ENCODE measurements around the gene LRMDA. TPM values are rescaled to one million over a fixed set of nuclear protein-coding genes. Genes with fewer than 3 reads are reported as not detected.

The LRMDA gene
- total RNA-seq, 1 donor from 2014 or later: 29.9 TPM

- DNase-seq (no peak), ATAC-seq (no peak)
- no peak overlapping the region for H3K4me3 ChIP-seq
Observed at GRCh38 chr10:75967491-75967890, 536.1 kb downstream of the LRMDA start.

GRCh38 chr10:75969031-75969430 is 537.6 kb downstream of the LRMDA start:
- no peaks in the 10 kb centered on the region for H3K36me3 ChIP-seq
- peaks cover 12% of the 10 kb centered on the region for H3K4me1 ChIP-seq
- TF ChIP-seq CTCF (IDR thresholded peaks at IDR 0.05): no peak
- ATAC-seq (no peak), DNase-seq (no peak)
- intact Hi-C loops (cut with DNase I): no loop called here
- no peak overlapping the region for H3K4me3 ChIP-seq
- no peaks in the 10 kb centered on the region for H3K27me3 ChIP-seq (ENCODE audit: low read depth)
- no peak overlapping the region for H3K27ac ChIP-seq
- no peaks in the 10 kb centered on the region for H3K9me3 ChIP-seq

More at GRCh38 chr10:75967491-75967890, 536.1 kb downstream of the LRMDA start:
- H3K36me3 ChIP-seq: no peaks in the 10 kb centered on the region
- peaks cover 8% of the 10 kb centered on the region for H3K4me1 ChIP-seq
- intact Hi-C loops (cut with DNase I): no loop called here
- H3K9me3 ChIP-seq: no peaks in the 10 kb centered on the region
- H3K27ac ChIP-seq: no peak overlapping the region
- no peaks in the 10 kb centered on the region for H3K27me3 ChIP-seq (ENCODE audit: low read depth)
- no peak for TF ChIP-seq CTCF (IDR thresholded peaks at IDR 0.05)

GRCh38 chr10:75971402-75972211 is 540.2 kb downstream of the LRMDA start:
- Histone ChIP-seq H3K4me1 (peaks cover 10% of the 10 kb centered on the region), H3K27me3 (ENCODE audit: low read depth) (no peaks in the 10 kb centered on the region), H3K27ac (peak overlapping the region; percentile 28), H3K9me3 (no peaks in the 10 kb centered on the region), H3K36me3 (no peaks in the 10 kb centered on the region), H3K4me3 (no peak overlapping the region)
- peak; percentile 40 to 55 for ATAC-seq
- DNase-seq: no peak
- TF ChIP-seq CTCF (IDR thresholded peaks at IDR 0.05): no peak
- intact Hi-C loops (cut with DNase I): no loop called here

DNA sequence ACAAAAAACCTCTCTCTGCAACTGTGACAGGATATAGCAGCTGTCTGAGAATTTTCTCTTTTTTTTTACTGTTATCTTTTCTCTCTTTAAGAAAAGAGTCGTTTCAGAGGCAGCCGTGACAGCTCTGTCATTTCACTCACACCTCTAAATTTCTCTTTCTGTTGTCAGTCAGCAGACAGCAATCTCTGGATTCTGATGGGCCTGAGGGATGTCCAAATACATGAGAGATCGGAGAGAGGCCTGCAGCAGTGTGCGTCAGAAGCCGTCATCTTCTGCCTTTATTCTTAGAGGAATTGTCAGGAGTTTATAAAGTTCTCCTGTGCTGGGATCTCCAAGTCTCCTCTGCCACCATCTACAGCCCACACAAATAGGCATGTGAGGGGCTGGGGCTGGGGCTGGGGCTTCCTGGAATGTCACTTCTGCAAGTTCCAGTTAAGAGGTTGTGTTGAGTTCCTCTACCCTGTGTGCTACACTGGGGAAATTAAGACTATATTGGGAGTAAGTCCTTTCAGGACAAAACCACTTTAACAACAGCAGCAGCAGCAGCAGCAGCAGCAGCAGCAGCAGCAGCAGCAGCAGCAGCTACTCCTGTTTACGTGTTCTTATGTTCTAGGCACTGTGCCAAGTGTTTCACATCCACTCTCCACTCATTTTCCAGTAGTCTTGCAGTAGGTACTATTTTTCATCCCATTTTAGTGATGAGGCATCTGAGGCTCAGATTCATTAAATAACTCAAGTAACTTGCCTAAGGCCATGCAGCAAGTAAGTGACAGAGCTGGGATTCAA is 541.3 kb downstream of the LRMDA start:
- H3K27ac ChIP-seq: no peak overlapping the region
- intact Hi-C loops (cut with DNase I): no loop called here
- no peaks in the 10 kb centered on the region for H3K36me3 ChIP-seq
- H3K4me3 ChIP-seq: no peak overlapping the region
- H3K4me1 ChIP-seq: peaks cover 10% of the 10 kb centered on the region
- no peaks in the 10 kb centered on the region for H3K9me3 ChIP-seq
- no peaks in the 10 kb centered on the region for H3K27me3 ChIP-seq (ENCODE audit: low read depth)
- TF ChIP-seq CTCF (IDR thresholded peaks at IDR 0.05): no peak
- DNase-seq (no peak), ATAC-seq (peak; percentile 20 to 37)

DNA sequence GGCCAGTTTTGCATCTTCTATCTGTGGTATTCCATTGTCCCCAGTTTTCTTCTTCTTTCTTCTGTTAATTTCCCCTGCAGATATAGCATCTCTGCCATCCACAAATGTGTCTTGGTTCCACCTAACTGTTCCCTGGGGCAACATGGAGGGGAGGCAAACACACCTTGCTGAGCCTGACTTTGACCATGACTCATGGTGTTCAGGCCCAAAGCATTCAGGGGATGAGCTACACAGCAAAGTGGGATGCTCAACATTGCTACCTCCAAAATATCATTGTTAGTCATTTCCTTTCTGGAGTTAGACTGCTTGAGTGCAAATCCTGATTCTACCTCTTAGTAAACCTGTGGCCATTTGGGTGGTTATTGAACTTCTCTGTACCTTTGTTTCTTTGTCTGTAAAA is 542.7 kb downstream of the LRMDA start:
- Histone ChIP-seq H3K27ac (no peak overlapping the region), H3K9me3 (no peaks in the 10 kb centered on the region), H3K4me3 (no peak overlapping the region), H3K27me3 (ENCODE audit: low read depth) (no peaks in the 10 kb centered on the region), H3K4me1 (peaks cover 10% of the 10 kb centered on the region), H3K36me3 (no peaks in the 10 kb centered on the region)
- ATAC-seq (no peak), DNase-seq (no peak)
- TF ChIP-seq CTCF (IDR thresholded peaks at IDR 0.05): no peak
- intact Hi-C loops (cut with DNase I): no loop called here
